ENCODE results near the gene POLR3H.

The POLR3H gene

DNA sequence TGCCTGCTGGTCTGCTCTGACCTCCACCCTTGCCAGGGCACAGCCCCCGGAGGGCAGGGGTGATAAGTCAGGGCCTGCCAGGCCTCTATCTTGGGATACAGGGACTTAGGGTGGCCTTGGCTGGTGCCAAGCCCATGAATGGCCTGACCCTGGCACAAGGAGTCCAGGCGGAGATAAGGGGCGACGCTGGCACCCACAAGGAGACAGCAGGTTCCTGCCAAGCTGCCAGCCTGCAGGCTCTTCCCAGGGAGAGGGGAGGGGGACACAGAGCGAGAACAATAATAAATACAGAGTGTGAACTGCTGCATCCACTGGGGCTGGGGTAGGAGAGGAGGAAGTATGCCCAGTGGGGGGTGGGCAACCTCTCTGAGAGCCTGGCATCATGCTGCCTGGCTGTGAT, 17.5 kb upstream of the POLR3H start:
- TF ChIP-seq, protein P1, sequence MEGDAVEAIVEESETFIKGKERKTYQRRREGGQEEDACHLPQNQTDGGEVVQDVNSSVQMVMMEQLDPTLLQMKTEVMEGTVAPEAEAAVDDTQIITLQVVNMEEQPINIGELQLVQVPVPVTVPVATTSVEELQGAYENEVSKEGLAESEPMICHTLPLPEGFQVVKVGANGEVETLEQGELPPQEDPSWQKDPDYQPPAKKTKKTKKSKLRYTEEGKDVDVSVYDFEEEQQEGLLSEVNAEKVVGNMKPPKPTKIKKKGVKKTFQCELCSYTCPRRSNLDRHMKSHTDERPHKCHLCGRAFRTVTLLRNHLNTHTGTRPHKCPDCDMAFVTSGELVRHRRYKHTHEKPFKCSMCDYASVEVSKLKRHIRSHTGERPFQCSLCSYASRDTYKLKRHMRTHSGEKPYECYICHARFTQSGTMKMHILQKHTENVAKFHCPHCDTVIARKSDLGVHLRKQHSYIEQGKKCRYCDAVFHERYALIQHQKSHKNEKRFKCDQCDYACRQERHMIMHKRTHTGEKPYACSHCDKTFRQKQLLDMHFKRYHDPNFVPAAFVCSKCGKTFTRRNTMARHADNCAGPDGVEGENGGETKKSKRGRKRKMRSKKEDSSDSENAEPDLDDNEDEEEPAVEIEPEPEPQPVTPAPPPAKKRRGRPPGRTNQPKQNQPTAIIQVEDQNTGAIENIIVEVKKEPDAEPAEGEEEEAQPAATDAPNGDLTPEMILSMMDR (IDR thresholded peaks at IDR 0.05), result no peak

DNA sequence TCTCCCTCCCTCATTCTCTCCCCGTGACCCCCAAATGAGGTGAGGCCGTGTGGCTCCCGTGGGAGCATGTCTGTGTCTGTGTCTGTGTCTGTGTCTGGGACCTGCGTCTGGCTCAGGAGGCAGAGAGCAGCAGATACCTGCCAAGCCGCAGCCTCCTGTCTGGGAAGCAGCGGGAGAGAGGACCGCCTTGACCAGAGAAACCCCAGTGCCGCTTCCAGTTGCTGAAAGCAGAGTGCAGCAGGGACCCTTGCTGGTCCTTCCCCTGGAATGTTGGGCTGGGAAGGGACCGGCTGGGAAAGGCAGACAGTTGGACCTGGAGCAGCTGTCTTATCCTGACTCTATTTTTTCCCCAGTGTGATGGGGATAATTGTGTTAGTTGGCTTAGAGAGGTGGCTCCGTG, 17.1 kb upstream of the POLR3H start:
- TF ChIP-seq, protein P1 (IDR thresholded peaks at IDR 0.05), result no peak

- TF ChIP-seq, protein P1 (IDR thresholded peaks at IDR 0.05), result no peak
These were observed 15.8 kb upstream of the POLR3H start for GRCh38 chr22:41560095-41560471.

- TF ChIP-seq, protein P1 (IDR thresholded peaks at IDR 0.05), result no peak
These were observed 13.4 kb upstream of the POLR3H start for GRCh38 chr22:41557401-41558240.

DNA sequence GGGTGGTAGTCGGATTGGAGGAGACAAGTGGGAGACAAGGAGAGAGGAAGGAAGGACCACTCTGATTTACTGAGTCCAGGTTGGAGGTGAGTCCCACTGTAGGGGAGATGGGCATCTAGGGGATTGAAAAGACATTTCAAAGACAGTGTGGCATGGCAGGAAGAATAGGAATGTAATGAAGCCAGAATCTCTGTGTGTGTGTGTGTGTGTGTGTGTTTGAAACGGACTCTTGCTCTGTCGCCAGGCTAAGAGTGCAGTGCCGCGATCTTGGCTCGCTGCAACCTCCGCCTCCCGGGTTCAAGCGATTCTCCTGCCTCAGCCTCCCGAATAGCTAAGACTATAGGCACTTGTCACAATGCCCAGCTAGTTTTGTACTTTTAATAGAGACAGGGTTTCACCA, 12.3 kb upstream of the POLR3H start:
- TF ChIP-seq, protein P1 (IDR thresholded peaks at IDR 0.05), result no peak

GRCh38 chr22:41555325-41555982, 11.2 kb upstream of the POLR3H start:
- TF ChIP-seq, protein P1 (IDR thresholded peaks at IDR 0.05), result no peak

- TF ChIP-seq, protein P1 (IDR thresholded peaks at IDR 0.05), result no peak
These were observed 7.8 kb upstream of the POLR3H start for GRCh38 chr22:41551877-41552582.

All from LNCAP (cell line).